RPMI7951 (cell line): ENCODE measurements around the gene SPSB2. TPM values are rescaled to one million over a fixed set of nuclear protein-coding genes. Genes with fewer than 3 reads are reported as not detected.
"Not testable (repeated sequence)": the region's sequence is repeated elsewhere in the genome, so short reads cannot be mapped to it uniquely, and the experiment has no call there.

Source experiments
- DNase-seq: peaks from one replicate; pipeline ENCODE4 v3.0.0-alpha.2; 2012; ENCODE audit warnings: low read depth
- total RNA-seq: library from RNA; depleted of rRNA; stranded (reverse); fragments of >200 nt; shearing (Covaris generic); gene quantifications from 2 replicates; pipeline ENCODE4 v1.2.3, GENCODE V29; 2014

SPSB2 gene
- total RNA-seq, 1 experiment from 2014 or later = 4.2 TPM

GRCh38 chr12:6899837-6900519 is 26.9 kb upstream of the SPSB2 start:
- DNase-seq = peak; percentile 48

GRCh38 chr12:6899427-6899826 is 26.3 kb upstream of the SPSB2 start:
- DNase-seq = no peak

GRCh38 chr12:6896846-6897435 is 23.8 kb upstream of the SPSB2 start:
- DNase-seq = no peak

GRCh38 chr12:6894321-6894720 is 21.2 kb upstream of the SPSB2 start:
- DNase-seq = no peak

GRCh38 chr12:6892683-6893082 is 19.6 kb upstream of the SPSB2 start:
- not testable (repeated sequence) for DNase-seq

GRCh38 chr12:6891646-6892001 is 18.5 kb upstream of the SPSB2 start:
- no peak for DNase-seq

GRCh38 chr12:6890789-6891645 is 17.9 kb upstream of the SPSB2 start:
- DNase-seq = peak; percentile 91

- DNase-seq = not testable (repeated sequence)
These were observed 16.9 kb upstream of the SPSB2 start for GRCh38 chr12:6889775-6890573.

GRCh38 chr12:6888794-6889193 is 15.7 kb upstream of the SPSB2 start:
- DNase-seq = not testable (repeated sequence)

- DNase-seq = no peak
These were observed 15.3 kb upstream of the SPSB2 start for GRCh38 chr12:6888360-6888759.

- no peak for DNase-seq
These were observed 14.4 kb upstream of the SPSB2 start for GRCh38 chr12:6887460-6887859.

- DNase-seq = not testable (repeated sequence)
These were observed 13.3 kb upstream of the SPSB2 start for GRCh38 chr12:6886206-6886999.

- no peak for DNase-seq
These were observed 11.4 kb upstream of the SPSB2 start for GRCh38 chr12:6884539-6884938.

- no peak for DNase-seq
These were observed 10.6 kb upstream of the SPSB2 start for GRCh38 chr12:6883683-6884082.

- DNase-seq = no peak
These were observed 10.1 kb upstream of the SPSB2 start for GRCh38 chr12:6883252-6883651.

- not testable (repeated sequence) for DNase-seq
These were observed 6.7 kb upstream of the SPSB2 start for GRCh38 chr12:6879824-6880223.

GRCh38 chr12:6874015-6874368 is 889 bp upstream of the SPSB2 start:
- DNase-seq = not testable (repeated sequence)

- DNase-seq = peak; percentile 63
These were observed 742 bp downstream of the SPSB2 start for GRCh38 chr12:6872073-6873048.

- DNase-seq = peak; percentile 49
These were observed 1.8 kb downstream of the SPSB2 start for GRCh38 chr12:6871052-6871957.
